H1 (cell line): ENCODE data around the gene CDK12. TPM values are rescaled to one million over a fixed set of nuclear protein-coding genes. Genes with fewer than 3 reads are reported as not detected.

Experiments
- BCL11A ChIP-seq, 2 experiments: IDR thresholded peaks; one replicate each; pipeline ENCODE4 v1.6.1; 2011; ENCODE audit warnings: low read depth in 2 of 2, low read length in 2 of 2, mild to moderate bottlenecking in 2 of 2
- CHD7 ChIP-seq: fragments of 300-600 bp; sonication (generic); IDR thresholded peaks from 2 replicates; pipeline ENCODE4 v1.7.1; 2012; ENCODE audit warnings: low read length, moderate library complexity, mild to moderate bottlenecking, inconsistent platforms; ENCODE audit not compliant: insufficient replicate concordance
- CREB1 ChIP-seq: IDR thresholded peaks from 2 replicates; pipeline ENCODE4 v1.6.1; 2012; ENCODE audit warnings: inconsistent platforms
- FOSL1 ChIP-seq: IDR thresholded peaks from 2 replicates; pipeline ENCODE4 v1.6.1; 2011; ENCODE audit warnings: mild to moderate bottlenecking, low read depth, low read length, moderate library complexity; ENCODE audit not compliant: insufficient read depth
- KDM4A ChIP-seq: IDR thresholded peaks from one replicate; pipeline ENCODE4 v1.7.1; 2012; ENCODE audit warnings: low read depth, mild to moderate bottlenecking, moderate library complexity, low read length, inconsistent platforms; ENCODE audit not compliant: severe bottlenecking
- PHF8 ChIP-seq: fragments of 200-600 bp; sonication (generic); conservative IDR thresholded peaks from 2 replicates; pipeline ENCODE4 v1.7.1; 2012; ENCODE audit warnings: low read depth, mild to moderate bottlenecking, inconsistent platforms, low read length, moderate library complexity
- POU5F1 ChIP-seq: IDR thresholded peaks from 2 replicates; pipeline ENCODE4 v1.6.1; 2011; ENCODE audit warnings: low read depth, mild to moderate bottlenecking, low read length, moderate library complexity
- TEAD4 ChIP-seq: IDR thresholded peaks from 2 replicates; pipeline ENCODE4 v1.6.1; 2012; ENCODE audit warnings: low read depth, low read length, inconsistent platforms, mixed read lengths
- polyA plus RNA-seq, 7 experiments: library from polyadenylated mRNA; depleted of rRNA in 3 of 7; stranded (reverse) in 5 of 7; unstranded in 2 of 7; fragments of >200 nt in 5 of 7; fragments of 200-250 nt in 2 of 7; gene quantifications; 1 replicate in 5 of 7; 2 replicates in 1 of 7; 4 replicates in 1 of 7; pipeline versions ENCODE4 v1.2.1 to v1.2.3, GENCODE V29; 2011 to 2013; ENCODE audit warnings: missing spikeins in 2 of 7, mixed read lengths in 2 of 7
- total RNA-seq: library from RNA; stranded (reverse); fragmentation: NEBNext Ultra II Directional; extraction: Animal tissue kit (Norgen Biotek cat#: 25700); gene quantifications from 2 replicates; pipeline ENCODE4 v1.2.1, GENCODE V29; 2021

Gene CDK12
- total and polyA plus RNA-seq, 2 of the 8 experiments (the other 6 are each of a cell fraction or from before 2014, with no cell fraction given) = 14.8 to 70.3 TPM

GRCh38 chr17:39461113-39461925, at the start of gene CDK12 (continued):
- TF ChIP-seq CHD7 (no peak), POU5F1 (0 out of 2 replicates have a peak, but pooled peaks have one; percentile 19), KDM4A (peak; percentile 100), BCL11A (IDR thresholded peaks at IDR 0.05; ENCODE audit: low read depth in 2 of 2, low read length in 2 of 2) (no peak), FOSL1 (no peak), TEAD4 (no peak), PHF8 (peak; percentile 96), CREB1 (peak; percentile 56)
